GM21423 (cell line): ENCODE data around the gene FTCDNL1.

Source experiments
- ATAC-seq: cut with Tn5 transposase; IDR thresholded peaks from one replicate; pipeline ENCODE4 v1.9.1; 2021; ENCODE audit warnings: mild to moderate bottlenecking, moderate library complexity; ENCODE audit not compliant: unreplicated experiment

The FTCDNL1 gene

GRCh38 chr2:199850718-199851500 lies at the start of gene FTCDNL1:
Gene FTCDNL1 (minus strand): TSS chr2:199851192. CDS start chr2:199848962, 2,230 bp downstream.
- peak; percentile 97 for ATAC-seq

GRCh38 chr2:199896617-199897016 lies 45.6 kb upstream of the FTCDNL1 start:
- ATAC-seq, result no peak

- ATAC-seq, result no peak
Observed at GRCh38 chr2:199895406-199895805, 44.4 kb upstream of the FTCDNL1 start.

- no peak for ATAC-seq
Observed at GRCh38 chr2:199883474-199884212, 32.7 kb upstream of the FTCDNL1 start.

- ATAC-seq, result no peak
Observed at GRCh38 chr2:199882667-199883066, 31.7 kb upstream of the FTCDNL1 start.

GRCh38 chr2:199875400-199875799 lies 24.4 kb upstream of the FTCDNL1 start:
- no peak for ATAC-seq

- no peak for ATAC-seq
Observed at GRCh38 chr2:199874209-199874608, 23.2 kb upstream of the FTCDNL1 start.

- no peak for ATAC-seq
Observed at GRCh38 chr2:199870581-199870980, 19.6 kb upstream of the FTCDNL1 start.

GRCh38 chr2:199869653-199870052 lies 18.7 kb upstream of the FTCDNL1 start:
- no peak for ATAC-seq

GRCh38 chr2:199869227-199869541 lies 18.2 kb upstream of the FTCDNL1 start:
- ATAC-seq, result no peak

GRCh38 chr2:199868431-199869226 lies 17.6 kb upstream of the FTCDNL1 start:
- ATAC-seq, result no peak

GRCh38 chr2:199865905-199866304 lies 14.9 kb upstream of the FTCDNL1 start:
- ATAC-seq, result no peak

GRCh38 chr2:199862788-199863187 lies 11.8 kb upstream of the FTCDNL1 start:
- no peak for ATAC-seq

GRCh38 chr2:199861132-199861774 lies 10.3 kb upstream of the FTCDNL1 start:
- ATAC-seq, result no peak

- no peak for ATAC-seq
Observed at GRCh38 chr2:199855812-199856211, 4.8 kb upstream of the FTCDNL1 start.

- ATAC-seq, result no peak
Observed at GRCh38 chr2:199851883-199852282, 891 bp upstream of the FTCDNL1 start.

- ATAC-seq, result no peak
Observed at GRCh38 chr2:199851501-199851810, 464 bp upstream of the FTCDNL1 start.

- ATAC-seq, result no peak
Observed at GRCh38 chr2:199850218-199850717, 724 bp downstream of the FTCDNL1 start.

GRCh38 chr2:199848389-199849130 lies 2.4 kb downstream of the FTCDNL1 start:
- no peak for ATAC-seq

GRCh38 chr2:199847181-199847864 lies 3.7 kb downstream of the FTCDNL1 start:
- ATAC-seq, result no peak
